Measurements from ENCODE around the gene RIPK1. TPM values are rescaled to one million over a fixed set of nuclear protein-coding genes. Genes with fewer than 3 reads are reported as not detected.

Gene RIPK1
- total RNA-seq, 1 donor from 2014 or later: 14.7 TPM

GRCh38 chr6:3094815-3095214 is 26.5 kb downstream of the RIPK1 start:
- peaks cover 22% of the 10 kb centered on the region for H3K36me3 Mint-ChIP-seq
- DNase-seq (ENCODE audit: extremely low spot score, unreplicated experiment): peak; percentile 1
- H3K4me1 Mint-ChIP-seq (ENCODE audit: unreplicated experiment): peaks cover 8% of the 10 kb centered on the region
- no peak overlapping the region for H3K27ac Mint-ChIP-seq
- H3K9me3 Mint-ChIP-seq: no peaks in the 10 kb centered on the region
- no peaks in the 10 kb centered on the region for H3K27me3 Mint-ChIP-seq
- no peak overlapping the region for H3K4me3 Mint-ChIP-seq
- TF ChIP-seq CTCF (conservative IDR thresholded peaks at IDR 0.05): no peak

GRCh38 chr6:3102875-3103274 is 34.6 kb downstream of the RIPK1 start:
- Mint-ChIP-seq H3K27me3 (no peaks in the 10 kb centered on the region), H3K27ac (no peak overlapping the region), H3K36me3 (peaks cover 34% of the 10 kb centered on the region), H3K9me3 (no peaks in the 10 kb centered on the region), H3K4me3 (no peak overlapping the region), H3K4me1 (ENCODE audit: unreplicated experiment) (no peaks in the 10 kb centered on the region)
- no peak for TF ChIP-seq CTCF (conservative IDR thresholded peaks at IDR 0.05)
- no peak for DNase-seq (ENCODE audit: extremely low spot score, unreplicated experiment)

GRCh38 chr6:3108746-3109414 is 40.6 kb downstream of the RIPK1 start:
- TF ChIP-seq CTCF (conservative IDR thresholded peaks at IDR 0.05): no peak
- no peaks in the 10 kb centered on the region for H3K9me3 Mint-ChIP-seq
- no peaks in the 10 kb centered on the region for H3K27me3 Mint-ChIP-seq
- no peak overlapping the region for H3K4me3 Mint-ChIP-seq
- peak; percentile 34 for DNase-seq (ENCODE audit: extremely low spot score, unreplicated experiment)
- H3K27ac Mint-ChIP-seq: peak overlapping the region; percentile 21
- peaks cover 28% of the 10 kb centered on the region for H3K36me3 Mint-ChIP-seq
- H3K4me1 Mint-ChIP-seq (ENCODE audit: unreplicated experiment): peaks cover 5% of the 10 kb centered on the region

- Mint-ChIP-seq H3K27me3 (no peaks in the 10 kb centered on the region), H3K27ac (no peak overlapping the region), H3K36me3 (peaks cover 21% of the 10 kb centered on the region), H3K4me1 (ENCODE audit: unreplicated experiment) (peaks cover 5% of the 10 kb centered on the region), H3K9me3 (no peaks in the 10 kb centered on the region), H3K4me3 (no peak overlapping the region)
- peak; percentile 13 for DNase-seq (ENCODE audit: extremely low spot score, unreplicated experiment)
- TF ChIP-seq CTCF (conservative IDR thresholded peaks at IDR 0.05): no peak
Measured at GRCh38 chr6:3109761-3110160, 41.5 kb downstream of the RIPK1 start.

- Mint-ChIP-seq H3K4me3 (no peak overlapping the region), H3K27me3 (no peaks in the 10 kb centered on the region), H3K36me3 (peaks cover 3% of the 10 kb centered on the region), H3K9me3 (no peaks in the 10 kb centered on the region), H3K4me1 (ENCODE audit: unreplicated experiment) (peaks cover 12% of the 10 kb centered on the region), H3K27ac (no peak overlapping the region)
- no peak for TF ChIP-seq CTCF (conservative IDR thresholded peaks at IDR 0.05)
- DNase-seq (ENCODE audit: extremely low spot score, unreplicated experiment): peak; percentile 31
Measured at GRCh38 chr6:3114377-3114776, 46.1 kb downstream of the RIPK1 start.
